Endothelial cell of umbilical vein (primary cell): ENCODE results near the gene ZNF791. TPM values are rescaled to one million over a fixed set of nuclear protein-coding genes. Genes with fewer than 3 reads are reported as not detected.
A peak's percentile ranks its signal among the peaks of the same experiment; 100 is the strongest.

Experiments used
- BruUV-seq: library from RNA; stranded (reverse); fragments of 400-500 nt; replicated peaks from 2 replicates; lab custom pipeline; 2021; lab: Mats Ljungman, UMichigan
- CTCF ChIA-PET: fragments of 300-600, 350-600 bp; sonication (Branson Sonifier 250); formaldehyde crosslinking; loops from one replicate; lab custom pipeline; 2021; ENCODE audit warnings: antibody characterized with exemption, inconsistent platforms; lab: Charles Lee
- POLR2A ChIA-PET: fragments of 300-600, 350-600 bp; sonication (Branson Sonifier 250); formaldehyde crosslinking; loops from one replicate; lab custom pipeline; 2021; ENCODE audit warnings: antibody characterized with exemption, inconsistent platforms; lab: Charles Lee
- DNase-seq: peaks from one replicate; pipeline ENCODE4 v3.0.0-alpha.2; 2011; ENCODE audit warnings: low read depth, low spot score
- FAIRE-seq: peaks from 2 replicates; lab custom pipeline; 2011; peaks lifted over from hg19 to GRCh38; lab: Jason Lieb, UNC
- H2AFZ ChIP-seq: 2 replicates; pipeline ENCODE4 v1.6.0; 2012; ENCODE audit warnings: low read depth, low read length, control low read depth, inconsistent platforms
- H3K27ac ChIP-seq: 2 replicates; pipeline ENCODE4 v1.5.1; 2011; ENCODE audit warnings: low read depth, mild to moderate bottlenecking, control low read depth, low read length, moderate library complexity; ENCODE audit not compliant: insufficient read depth
- H3K27me3 ChIP-seq, 2 experiments: 2 replicates each; pipeline versions ENCODE4 v1.6.0 to v1.6.1; 2011; ENCODE audit warnings: low read length in 2 of 2, mixed read lengths in 1 of 2; ENCODE audit not compliant: control insufficient read depth in 2 of 2, insufficient read depth in 2 of 2
- H3K36me3 ChIP-seq, 2 experiments: 2 replicates in 1 of 2; 3 replicates in 1 of 2; pipeline ENCODE4 v1.5.1; 2011; ENCODE audit warnings: low read length in 2 of 2, mild to moderate bottlenecking in 1 of 2, moderate library complexity in 1 of 2; ENCODE audit not compliant: control insufficient read depth in 2 of 2, insufficient read depth in 2 of 2; ENCODE audit errors: extremely low read depth in 1 of 2
- H3K4me1 ChIP-seq: 3 replicates; pipeline ENCODE4 v1.5.1; 2011; ENCODE audit warnings: mild to moderate bottlenecking, low read length; ENCODE audit not compliant: control insufficient read depth, insufficient read depth; ENCODE audit errors: extremely low read depth
- H3K4me2 ChIP-seq: 2 replicates; pipeline ENCODE4 v1.6.1; 2011; ENCODE audit warnings: low read length, control low read depth, mixed read lengths; ENCODE audit not compliant: insufficient read depth
- H3K4me3 ChIP-seq, 3 experiments: fragments of 200-600 bp in 1 of 3; sonication (generic), shearing (Covaris generic) in 1 of 3; replicated peaks in 1 of 3; 2 replicates each; pipeline ENCODE4 v1.5.1; 2011 to 2016; ENCODE audit warnings: control low read depth in 3 of 3, low read length in 3 of 3, mild to moderate bottlenecking in 2 of 3, inconsistent platforms in 1 of 3, low read depth in 1 of 3, moderate library complexity in 1 of 3; ENCODE audit not compliant: insufficient read depth in 1 of 3
- H3K79me2 ChIP-seq: 2 replicates; pipeline ENCODE4 v1.6.0; 2012; ENCODE audit warnings: low read length, inconsistent platforms; ENCODE audit not compliant: control insufficient read depth, insufficient read depth
- H3K9ac ChIP-seq: replicated peaks from 2 replicates; pipeline ENCODE3; 2011; ENCODE audit warnings: low read length, control low read depth; ENCODE audit not compliant: insufficient read depth; ENCODE audit errors: extremely low read depth
- H3K9me1 ChIP-seq: replicated peaks from 3 replicates; pipeline ENCODE4 v1.6.0; 2011; ENCODE audit warnings: mild to moderate bottlenecking, low read length; ENCODE audit not compliant: control insufficient read depth, insufficient read depth; ENCODE audit errors: extremely low read depth
- H3K9me3 ChIP-seq: replicated peaks from 2 replicates; pipeline ENCODE4 v1.5.1; 2012; ENCODE audit warnings: low read length, inconsistent platforms; ENCODE audit not compliant: control insufficient read depth, insufficient read depth
- H4K20me1 ChIP-seq: replicated peaks from 2 replicates; pipeline ENCODE3; 2011; ENCODE audit warnings: mild to moderate bottlenecking, low read length; ENCODE audit not compliant: control insufficient read depth, insufficient read depth; ENCODE audit errors: extremely low read depth
- EZH2 ChIP-seq: IDR thresholded peaks from 2 replicates; pipeline ENCODE4 v1.6.1; 2012; ENCODE audit warnings: borderline replicate concordance, low read depth, mild to moderate bottlenecking, moderate library complexity, low read length, inconsistent platforms; ENCODE audit not compliant: severe bottlenecking
- FOS ChIP-seq: IDR thresholded peaks from 2 replicates; pipeline ENCODE4 v1.6.1; 2011; ENCODE audit warnings: mild to moderate bottlenecking, low read length, moderate library complexity, borderline replicate concordance; ENCODE audit not compliant: insufficient read depth
- GATA2 ChIP-seq: IDR thresholded peaks from 2 replicates; pipeline ENCODE4 v1.7.0; 2011; ENCODE audit warnings: low read depth, mild to moderate bottlenecking, moderate library complexity, mixed read lengths, low read length; ENCODE audit not compliant: insufficient read length, insufficient read depth
- JUN ChIP-seq: IDR thresholded peaks from 2 replicates; pipeline ENCODE4 v1.6.1; 2011; ENCODE audit warnings: borderline replicate concordance, low read depth; ENCODE audit not compliant: insufficient read length, insufficient read depth
- MYC ChIP-seq: IDR thresholded peaks from one replicate; pipeline ENCODE4 v1.6.1; 2011; ENCODE audit warnings: mild to moderate bottlenecking, low read depth, low read length
- POLR2A ChIP-seq: IDR thresholded peaks from 2 replicates; pipeline ENCODE4 v1.6.1; 2012; ENCODE audit warnings: low read depth, mild to moderate bottlenecking, control low read depth, low read length
- POLR2AphosphoS5 ChIP-seq: IDR thresholded peaks from 2 replicates; pipeline ENCODE4 v1.6.1; 2012; ENCODE audit warnings: low read depth, mild to moderate bottlenecking, control low read depth, low read length, moderate library complexity; ENCODE audit not compliant: insufficient read depth
- dilution Hi-C: fragments of 300-500 bp; cut with MboI; formaldehyde crosslinking; loops from one replicate; pipeline ENCODE4 v1.15.0; 2019; ENCODE audit warnings: low sequenced_read_pairs; ENCODE audit not compliant: extremely low pct_ligation_motif_present
- intact Hi-C: fragments of 100-400 bp; cut with micrococcal nuclease; formaldehyde crosslinking; loops from one replicate; pipeline ENCODE4 v1.10.0; 2022
- polyA plus RNA-seq, 4 experiments: library from polyadenylated mRNA; depleted of rRNA in 3 of 4; stranded (reverse) in 3 of 4; unstranded in 1 of 4; fragments of >200 nt; gene quantifications; 2 replicates each; pipeline versions ENCODE4 v1.2.1 to v1.2.3, GENCODE V29; 2011 to 2012; ENCODE audit warnings: missing spikeins in 1 of 4
- total RNA-seq: library from RNA; stranded (reverse); gene quantifications from 2 replicates; pipeline ENCODE4 v1.2.3, GENCODE V29; 2021
- TF ChIP-seq, protein P1 (sequence below): IDR thresholded peaks from 2 replicates; pipeline ENCODE4 v1.6.1; 2011; ENCODE audit not compliant: insufficient read depth, insufficient read length
- TF ChIP-seq, protein P2 (sequence below), 2 donors: IDR thresholded peaks; 1 replicate in 1 of 2; 2 replicates in 1 of 2; pipeline ENCODE4 v1.5.1; 2011; ENCODE audit warnings: low read length in 2 of 2, mild to moderate bottlenecking in 2 of 2, moderate library complexity in 2 of 2, control low read depth in 1 of 2, inconsistent platforms in 1 of 2, low read depth in 1 of 2; ENCODE audit not compliant: insufficient read depth in 1 of 2; ENCODE audit errors: extremely low read depth in 1 of 2

ZNF791 gene
- total and polyA plus RNA-seq, 2 donors (not counting 3 experiments of a cell fraction or from before 2014, with no cell fraction given): 8.3 to 21.8 TPM

DNA sequence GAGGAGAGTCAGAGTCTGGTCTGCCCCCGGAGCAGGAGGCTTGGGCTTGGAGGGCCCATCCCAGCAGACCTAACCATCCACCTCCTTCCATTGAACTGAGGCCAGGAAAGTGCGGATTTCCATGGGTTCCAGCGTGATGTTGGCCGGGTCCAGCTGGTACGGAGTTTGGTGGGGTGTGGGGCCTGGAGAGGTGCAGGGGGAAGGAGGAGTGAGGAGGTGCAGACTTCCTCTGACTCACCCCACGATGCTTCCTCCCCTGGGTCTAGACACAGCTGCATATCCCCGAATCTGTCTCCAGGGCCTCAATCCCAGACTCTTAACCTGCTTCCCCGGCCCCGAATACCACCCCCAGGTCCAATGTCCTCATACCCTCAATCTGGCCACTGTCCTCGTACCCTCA, 35.8 kb downstream of the ZNF791 start:
- Histone ChIP-seq H3K27me3 (no peaks in the 10 kb centered on the region), H3K79me2 (no peaks in the 10 kb centered on the region), H3K27ac (no peak overlapping the region), H3K4me1 (no peaks in the 10 kb centered on the region), H3K9ac (no peak overlapping the region), H3K4me3 (no peak overlapping the region), H3K9me3 (no peaks in the 10 kb centered on the region), H3K9me1 (no peaks in the 10 kb centered on the region), H2AFZ (no peak overlapping the region), H3K36me3 (no peaks in the 10 kb centered on the region), H3K4me2 (no peak overlapping the region), H4K20me1 (no peaks in the 10 kb centered on the region)
- dilution Hi-C loops (no loop called here), intact Hi-C loops (no loop called here)
- POLR2A ChIA-PET: interaction anchor here (1.3 kb wide), 1 partner anchor 36 kb away, joined by 4 read pairs; the partner anchor contains the start of genes ZNF490 and ZNF791
- FAIRE-seq (no peak), DNase-seq (no peak)
- TF ChIP-seq, protein P1, sequence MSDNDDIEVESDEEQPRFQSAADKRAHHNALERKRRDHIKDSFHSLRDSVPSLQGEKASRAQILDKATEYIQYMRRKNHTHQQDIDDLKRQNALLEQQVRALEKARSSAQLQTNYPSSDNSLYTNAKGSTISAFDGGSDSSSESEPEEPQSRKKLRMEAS: no peak
- no peak for TF ChIP-seq EZH2
- TF ChIP-seq, protein P2, sequence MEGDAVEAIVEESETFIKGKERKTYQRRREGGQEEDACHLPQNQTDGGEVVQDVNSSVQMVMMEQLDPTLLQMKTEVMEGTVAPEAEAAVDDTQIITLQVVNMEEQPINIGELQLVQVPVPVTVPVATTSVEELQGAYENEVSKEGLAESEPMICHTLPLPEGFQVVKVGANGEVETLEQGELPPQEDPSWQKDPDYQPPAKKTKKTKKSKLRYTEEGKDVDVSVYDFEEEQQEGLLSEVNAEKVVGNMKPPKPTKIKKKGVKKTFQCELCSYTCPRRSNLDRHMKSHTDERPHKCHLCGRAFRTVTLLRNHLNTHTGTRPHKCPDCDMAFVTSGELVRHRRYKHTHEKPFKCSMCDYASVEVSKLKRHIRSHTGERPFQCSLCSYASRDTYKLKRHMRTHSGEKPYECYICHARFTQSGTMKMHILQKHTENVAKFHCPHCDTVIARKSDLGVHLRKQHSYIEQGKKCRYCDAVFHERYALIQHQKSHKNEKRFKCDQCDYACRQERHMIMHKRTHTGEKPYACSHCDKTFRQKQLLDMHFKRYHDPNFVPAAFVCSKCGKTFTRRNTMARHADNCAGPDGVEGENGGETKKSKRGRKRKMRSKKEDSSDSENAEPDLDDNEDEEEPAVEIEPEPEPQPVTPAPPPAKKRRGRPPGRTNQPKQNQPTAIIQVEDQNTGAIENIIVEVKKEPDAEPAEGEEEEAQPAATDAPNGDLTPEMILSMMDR (IDR thresholded peaks at IDR 0.05; ENCODE audit: extremely low read depth in 1 of 2, insufficient read depth in 1 of 2, low read depth in 1 of 2, low read length in 2 of 2): no peak
- no peak for TF ChIP-seq POLR2A
- no peak for TF ChIP-seq JUN
- TF ChIP-seq POLR2AphosphoS5: no peak
- no peak for TF ChIP-seq GATA2
- no peak for TF ChIP-seq FOS
- no peak for TF ChIP-seq MYC
- BruUV-seq: TSS peak; percentile 19
- CTCF ChIA-PET: interaction anchor here (2.1 kb wide), 1 partner anchor 25 kb away, joined by 7 read pairs; no protein-coding TSS in a partner anchor
